NCI-H2029 treated with DMSO at 0.1 percent for 48 hours (cell line): ENCODE measurements around the gene CLPTM1.
"Not testable (repeated sequence)": the region's sequence is repeated elsewhere in the genome, so short reads cannot be mapped to it uniquely, and the experiment has no call there.

Experiments used
- DNase-seq: peaks from one replicate; lab custom pipeline; 2025; lab: John Stamatoyannopoulos, UW

CLPTM1 gene, protein sequence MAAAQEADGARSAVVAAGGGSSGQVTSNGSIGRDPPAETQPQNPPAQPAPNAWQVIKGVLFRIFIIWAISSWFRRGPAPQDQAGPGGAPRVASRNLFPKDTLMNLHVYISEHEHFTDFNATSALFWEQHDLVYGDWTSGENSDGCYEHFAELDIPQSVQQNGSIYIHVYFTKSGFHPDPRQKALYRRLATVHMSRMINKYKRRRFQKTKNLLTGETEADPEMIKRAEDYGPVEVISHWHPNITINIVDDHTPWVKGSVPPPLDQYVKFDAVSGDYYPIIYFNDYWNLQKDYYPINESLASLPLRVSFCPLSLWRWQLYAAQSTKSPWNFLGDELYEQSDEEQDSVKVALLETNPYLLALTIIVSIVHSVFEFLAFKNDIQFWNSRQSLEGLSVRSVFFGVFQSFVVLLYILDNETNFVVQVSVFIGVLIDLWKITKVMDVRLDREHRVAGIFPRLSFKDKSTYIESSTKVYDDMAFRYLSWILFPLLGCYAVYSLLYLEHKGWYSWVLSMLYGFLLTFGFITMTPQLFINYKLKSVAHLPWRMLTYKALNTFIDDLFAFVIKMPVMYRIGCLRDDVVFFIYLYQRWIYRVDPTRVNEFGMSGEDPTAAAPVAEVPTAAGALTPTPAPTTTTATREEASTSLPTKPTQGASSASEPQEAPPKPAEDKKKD

DNA sequence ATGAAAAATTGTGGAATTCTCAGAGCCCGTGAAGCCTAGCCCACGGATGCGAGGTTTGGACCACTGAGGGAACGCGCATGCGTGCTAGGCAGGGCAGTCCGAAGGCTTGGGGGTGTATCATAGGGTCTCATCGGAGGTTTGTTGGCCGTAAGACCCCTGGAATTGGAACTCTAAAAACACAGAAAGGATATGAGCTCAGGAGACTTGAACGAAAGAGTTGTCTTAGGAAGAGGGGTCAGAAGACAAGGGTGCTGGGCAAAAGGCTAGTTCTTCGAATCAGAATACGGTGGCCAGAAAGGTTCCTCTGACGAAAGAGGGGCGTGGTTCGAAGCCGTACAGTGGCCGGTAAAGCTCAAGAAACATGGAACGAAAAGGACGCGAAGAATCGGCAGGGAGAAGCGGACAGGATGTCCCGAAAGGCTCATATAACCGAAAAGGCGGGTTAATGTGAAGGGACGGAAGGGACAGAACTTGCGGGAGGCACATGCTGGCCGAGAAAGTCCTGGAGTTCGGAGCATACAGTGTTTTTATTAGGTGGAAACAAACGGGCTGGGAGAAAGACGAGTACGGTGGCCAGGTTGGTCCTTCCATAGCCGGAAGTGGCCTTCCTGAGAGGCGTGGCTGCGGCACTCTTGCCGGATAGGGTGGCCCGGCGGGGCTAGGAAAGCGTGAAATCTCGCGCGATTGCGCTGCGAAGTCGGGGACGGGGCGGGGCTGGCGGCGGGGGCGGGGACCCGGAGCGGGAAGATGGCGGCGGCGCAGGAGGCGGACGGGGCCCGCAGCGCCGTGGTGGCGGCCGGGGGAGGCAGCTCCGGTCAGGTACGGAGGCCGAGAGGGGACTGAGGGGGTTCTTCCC is at the start of gene CLPTM1:
TSS of gene CLPTM1 (plus strand) at position 732 of the 856 bp plus-strand sequence. CDS start at position 748, 16 bp downstream.
- DNase-seq, result peak; percentile 95

DNA sequence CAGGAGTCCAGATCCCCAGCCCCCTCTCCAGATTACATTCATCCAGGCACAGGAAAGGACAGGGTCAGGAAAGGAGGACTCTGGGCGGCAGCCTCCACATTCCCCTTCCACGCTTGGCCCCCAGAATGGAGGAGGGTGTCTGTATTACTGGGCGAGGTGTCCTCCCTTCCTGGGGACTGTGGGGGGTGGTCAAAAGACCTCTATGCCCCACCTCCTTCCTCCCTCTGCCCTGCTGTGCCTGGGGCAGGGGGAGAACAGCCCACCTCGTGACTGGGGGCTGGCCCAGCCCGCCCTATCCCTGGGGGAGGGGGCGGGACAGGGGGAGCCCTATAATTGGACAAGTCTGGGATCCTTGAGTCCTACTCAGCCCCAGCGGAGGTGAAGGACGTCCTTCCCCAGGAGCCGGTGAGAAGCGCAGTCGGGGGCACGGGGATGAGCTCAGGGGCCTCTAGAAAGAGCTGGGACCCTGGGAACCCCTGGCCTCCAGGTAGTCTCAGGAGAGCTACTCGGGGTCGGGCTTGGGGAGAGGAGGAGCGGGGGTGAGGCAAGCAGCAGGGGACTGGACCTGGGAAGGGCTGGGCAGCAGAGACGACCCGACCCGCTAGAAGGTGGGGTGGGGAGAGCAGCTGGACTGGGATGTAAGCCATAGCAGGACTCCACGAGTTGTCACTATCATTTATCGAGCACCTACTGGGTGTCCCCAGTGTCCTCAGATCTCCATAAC is 49.6 kb upstream of the CLPTM1 start, which contains the start of gene APOE:
TSS of gene APOE (plus strand) at position 360 of the 724 bp plus-strand sequence. CDS start 829 bp downstream, outside the sequence.
- no peak for DNase-seq

DNA sequence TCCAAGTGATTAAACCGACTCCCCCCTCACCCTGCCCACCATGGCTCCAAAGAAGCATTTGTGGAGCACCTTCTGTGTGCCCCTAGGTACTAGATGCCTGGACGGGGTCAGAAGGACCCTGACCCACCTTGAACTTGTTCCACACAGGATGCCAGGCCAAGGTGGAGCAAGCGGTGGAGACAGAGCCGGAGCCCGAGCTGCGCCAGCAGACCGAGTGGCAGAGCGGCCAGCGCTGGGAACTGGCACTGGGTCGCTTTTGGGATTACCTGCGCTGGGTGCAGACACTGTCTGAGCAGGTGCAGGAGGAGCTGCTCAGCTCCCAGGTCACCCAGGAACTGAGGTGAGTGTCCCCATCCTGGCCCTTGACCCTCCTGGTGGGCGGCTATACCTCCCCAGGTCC is 47.6 kb upstream of the CLPTM1 start:
- DNase-seq, result no peak

DNA sequence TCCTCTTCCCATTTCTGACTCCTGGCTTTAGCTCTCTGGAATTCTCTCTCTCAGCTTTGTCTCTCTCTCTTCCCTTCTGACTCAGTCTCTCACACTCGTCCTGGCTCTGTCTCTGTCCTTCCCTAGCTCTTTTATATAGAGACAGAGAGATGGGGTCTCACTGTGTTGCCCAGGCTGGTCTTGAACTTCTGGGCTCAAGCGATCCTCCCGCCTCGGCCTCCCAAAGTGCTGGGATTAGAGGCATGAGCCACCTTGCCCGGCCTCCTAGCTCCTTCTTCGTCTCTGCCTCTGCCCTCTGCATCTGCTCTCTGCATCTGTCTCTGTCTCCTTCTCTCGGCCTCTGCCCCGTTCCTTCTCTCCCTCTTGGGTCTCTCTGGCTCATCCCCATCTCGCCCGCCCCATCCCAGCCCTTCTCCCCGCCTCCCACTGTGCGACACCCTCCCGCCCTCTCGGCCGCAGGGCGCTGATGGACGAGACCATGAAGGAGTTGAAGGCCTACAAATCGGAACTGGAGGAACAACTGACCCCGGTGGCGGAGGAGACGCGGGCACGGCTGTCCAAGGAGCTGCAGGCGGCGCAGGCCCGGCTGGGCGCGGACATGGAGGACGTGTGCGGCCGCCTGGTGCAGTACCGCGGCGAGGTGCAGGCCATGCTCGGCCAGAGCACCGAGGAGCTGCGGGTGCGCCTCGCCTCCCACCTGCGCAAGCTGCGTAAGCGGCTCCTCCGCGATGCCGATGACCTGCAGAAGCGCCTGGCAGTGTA is 46.9 kb upstream of the CLPTM1 start:
- DNase-seq, result no peak

DNA sequence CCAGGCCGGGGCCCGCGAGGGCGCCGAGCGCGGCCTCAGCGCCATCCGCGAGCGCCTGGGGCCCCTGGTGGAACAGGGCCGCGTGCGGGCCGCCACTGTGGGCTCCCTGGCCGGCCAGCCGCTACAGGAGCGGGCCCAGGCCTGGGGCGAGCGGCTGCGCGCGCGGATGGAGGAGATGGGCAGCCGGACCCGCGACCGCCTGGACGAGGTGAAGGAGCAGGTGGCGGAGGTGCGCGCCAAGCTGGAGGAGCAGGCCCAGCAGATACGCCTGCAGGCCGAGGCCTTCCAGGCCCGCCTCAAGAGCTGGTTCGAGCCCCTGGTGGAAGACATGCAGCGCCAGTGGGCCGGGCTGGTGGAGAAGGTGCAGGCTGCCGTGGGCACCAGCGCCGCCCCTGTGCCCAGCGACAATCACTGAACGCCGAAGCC is 46.3 kb upstream of the CLPTM1 start:
- DNase-seq, result no peak

DNA sequence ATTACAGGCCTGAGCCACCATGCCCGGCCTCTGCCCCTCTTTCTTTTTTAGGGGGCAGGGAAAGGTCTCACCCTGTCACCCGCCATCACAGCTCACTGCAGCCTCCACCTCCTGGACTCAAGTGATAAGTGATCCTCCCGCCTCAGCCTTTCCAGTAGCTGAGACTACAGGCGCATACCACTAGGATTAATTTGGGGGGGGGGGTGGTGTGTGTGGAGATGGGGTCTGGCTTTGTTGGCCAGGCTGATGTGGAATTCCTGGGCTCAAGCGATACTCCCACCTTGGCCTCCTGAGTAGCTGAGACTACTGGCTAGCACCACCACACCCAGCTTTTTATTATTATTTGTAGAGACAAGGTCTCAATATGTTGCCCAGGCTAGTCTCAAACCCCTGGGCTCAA is 45.4 kb upstream of the CLPTM1 start:
- no peak for DNase-seq

DNA sequence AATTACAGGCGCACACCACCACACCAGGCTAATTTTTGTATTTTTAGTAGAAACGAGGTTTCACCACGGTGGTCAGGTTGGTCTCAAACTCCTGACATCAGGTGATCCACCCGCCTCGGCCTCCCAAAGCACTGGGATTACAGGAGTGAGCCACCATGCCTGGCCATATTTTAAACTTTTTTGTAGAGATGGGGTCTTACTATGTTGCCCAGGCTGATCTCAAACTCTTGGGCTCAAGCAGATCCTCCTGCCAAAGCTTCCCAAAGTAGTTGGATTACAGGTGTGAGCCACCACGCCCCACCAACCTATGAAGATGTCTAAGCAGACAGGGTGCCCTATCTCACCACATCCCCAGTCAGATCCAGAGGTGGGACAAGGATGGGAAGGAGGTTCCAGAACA is 43.3 kb upstream of the CLPTM1 start:
- not testable (repeated sequence) for DNase-seq

DNA sequence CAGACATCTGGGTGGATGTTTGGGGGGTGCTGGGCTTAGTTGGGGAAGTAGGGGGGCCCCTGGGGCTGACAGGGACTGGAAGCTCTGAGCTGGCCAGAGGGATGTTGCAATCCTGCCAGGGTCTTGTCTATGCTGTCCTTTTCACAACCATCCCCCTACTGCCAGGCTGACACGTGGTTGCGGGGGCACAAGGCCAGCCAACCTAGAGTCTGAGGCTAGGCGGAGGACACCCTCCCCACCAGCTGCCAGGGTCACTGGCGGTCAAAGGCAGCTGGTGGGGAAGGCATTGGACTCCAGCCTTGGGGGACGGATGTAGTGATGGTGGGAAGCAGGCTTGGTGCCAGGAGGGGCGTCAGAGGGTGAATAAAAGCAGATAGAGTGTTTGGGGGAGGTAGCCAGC is 42.3 kb upstream of the CLPTM1 start:
- DNase-seq, result no peak

DNA sequence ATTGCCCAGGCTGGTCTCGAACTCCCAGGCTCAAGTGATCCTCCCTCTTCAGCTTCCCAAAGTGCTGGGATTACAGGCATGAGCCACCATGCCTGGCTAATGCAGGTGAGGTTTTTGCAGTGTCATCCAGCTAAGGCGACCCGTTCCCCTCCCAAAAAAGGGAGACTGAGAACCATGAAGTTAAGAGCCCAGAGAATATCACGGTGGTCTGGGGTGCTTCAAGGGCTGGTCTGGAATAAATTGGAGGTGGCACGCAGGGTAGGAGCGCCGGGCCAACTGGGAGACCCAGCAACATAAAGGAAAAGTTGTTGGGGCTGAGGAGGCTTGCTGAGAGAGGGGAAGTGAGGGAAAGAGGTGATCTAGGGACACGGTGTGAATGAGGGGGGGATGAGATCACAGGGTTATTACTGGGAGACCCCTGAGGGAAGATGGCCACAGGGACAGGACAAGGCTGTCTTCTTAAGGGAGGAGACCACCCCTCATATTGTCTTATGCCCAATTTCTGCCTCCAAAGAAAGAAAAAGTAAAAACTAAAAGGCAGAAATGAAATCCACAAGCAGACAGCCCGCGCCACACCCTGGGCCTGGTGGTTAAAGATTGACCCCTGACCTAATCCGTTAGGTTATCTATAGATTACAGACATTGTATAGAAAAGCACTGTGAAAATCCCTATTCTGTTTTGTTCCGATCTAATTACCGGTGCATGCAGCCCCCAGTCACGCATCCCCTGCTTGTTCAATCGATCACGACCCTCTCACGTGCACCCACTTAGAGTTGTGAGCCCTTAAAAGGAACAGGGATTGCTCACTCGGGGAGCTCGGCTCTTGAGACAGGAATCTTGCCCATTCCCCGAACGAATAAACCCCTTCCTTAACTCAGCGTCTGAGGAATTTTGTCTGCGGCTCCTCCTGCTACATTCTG is 41.4 kb upstream of the CLPTM1 start:
- DNase-seq, result not testable (repeated sequence)

DNA sequence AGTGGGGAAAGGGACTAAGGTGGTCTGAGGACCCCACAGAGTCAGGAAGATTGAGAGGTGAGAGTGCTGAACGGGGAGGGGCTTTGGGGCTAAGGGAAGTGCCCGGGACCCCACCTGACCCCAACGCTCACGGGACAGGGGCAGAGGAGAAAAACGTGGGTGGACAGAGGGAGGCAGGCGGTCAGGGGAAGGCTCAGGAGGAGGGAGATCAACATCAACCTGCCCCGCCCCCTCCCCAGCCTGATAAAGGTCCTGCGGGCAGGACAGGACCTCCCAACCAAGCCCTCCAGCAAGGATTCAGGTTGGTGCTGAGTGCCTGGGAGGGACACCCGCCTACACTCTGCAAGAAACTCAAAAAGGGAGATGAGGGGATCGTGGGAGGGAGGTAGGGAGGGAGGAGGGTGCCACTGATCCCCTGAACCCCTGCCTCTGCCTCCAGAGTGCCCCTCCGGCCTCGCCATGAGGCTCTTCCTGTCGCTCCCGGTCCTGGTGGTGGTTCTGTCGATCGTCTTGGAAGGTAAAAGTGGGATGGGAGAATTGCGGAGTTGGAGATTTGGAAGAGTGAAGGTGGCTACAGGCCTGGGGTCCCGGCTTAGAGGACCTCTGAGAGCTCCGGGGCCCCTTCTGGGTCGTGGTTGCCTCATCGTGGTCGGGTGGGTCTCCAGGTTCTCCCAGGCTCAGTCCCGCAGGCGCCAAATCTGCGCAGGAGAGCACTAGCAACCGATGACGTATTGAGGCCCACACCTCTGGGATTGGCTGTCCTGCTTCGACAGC is 40.6 kb upstream of the CLPTM1 start, which contains the start of gene APOC1:
TSS of gene APOC1 (plus strand) at position 176 of the 774 bp plus-strand sequence. CDS start at position 460, 284 bp downstream.
- peak; percentile 77 for DNase-seq

DNA sequence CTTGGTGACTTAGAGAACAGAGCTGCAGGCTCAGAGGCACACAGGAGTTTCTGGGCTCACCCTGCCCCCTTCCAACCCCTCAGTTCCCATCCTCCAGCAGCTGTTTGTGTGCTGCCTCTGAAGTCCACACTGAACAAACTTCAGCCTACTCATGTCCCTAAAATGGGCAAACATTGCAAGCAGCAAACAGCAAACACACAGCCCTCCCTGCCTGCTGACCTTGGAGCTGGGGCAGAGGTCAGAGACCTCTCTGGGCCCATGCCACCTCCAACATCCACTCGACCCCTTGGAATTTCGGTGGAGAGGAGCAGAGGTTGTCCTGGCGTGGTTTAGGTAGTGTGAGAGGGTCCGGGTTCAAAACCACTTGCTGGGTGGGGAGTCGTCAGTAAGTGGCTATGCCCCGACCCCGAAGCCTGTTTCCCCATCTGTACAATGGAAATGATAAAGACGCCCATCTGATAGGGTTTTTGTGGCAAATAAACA is 30.9 kb upstream of the CLPTM1 start:
- DNase-seq, result no peak

DNA sequence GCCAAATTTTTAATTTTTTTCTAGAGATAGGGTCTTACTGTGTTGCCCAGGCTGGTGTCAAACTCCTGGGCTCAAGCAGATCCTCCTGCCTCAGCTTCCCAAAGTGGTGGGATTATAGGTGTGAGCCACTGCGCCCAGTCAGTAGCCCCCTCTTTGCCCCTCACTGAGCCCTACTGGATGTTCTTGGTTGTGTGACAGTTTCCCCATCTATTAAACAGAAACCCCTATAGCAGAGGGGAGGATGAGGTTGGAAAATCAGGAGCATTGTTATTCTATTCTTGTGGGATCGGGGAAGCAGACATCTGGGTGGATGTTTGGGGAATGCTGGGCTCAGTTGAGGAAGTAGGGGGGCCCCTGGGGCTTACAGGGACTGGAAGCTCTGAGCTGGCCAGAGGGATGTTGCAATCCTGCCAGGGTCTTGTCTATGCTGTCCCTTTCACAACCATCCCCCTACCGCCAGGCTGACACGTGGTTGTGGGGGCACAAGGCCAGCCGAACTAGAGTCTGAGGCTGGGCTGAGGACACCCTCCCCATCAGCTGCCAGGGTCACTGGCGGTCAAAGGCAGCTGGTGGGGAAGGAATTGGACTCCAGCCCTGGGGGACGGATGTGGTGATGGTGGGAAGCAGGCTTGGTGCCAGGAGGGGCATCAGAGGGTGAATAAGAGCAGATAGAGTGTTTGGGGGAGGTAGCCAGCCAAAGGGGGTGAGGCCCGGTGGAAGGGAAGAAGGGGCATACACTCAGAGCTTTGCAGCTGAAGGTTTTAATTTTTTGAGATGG is 29.9 kb upstream of the CLPTM1 start:
- DNase-seq, result no peak

DNA sequence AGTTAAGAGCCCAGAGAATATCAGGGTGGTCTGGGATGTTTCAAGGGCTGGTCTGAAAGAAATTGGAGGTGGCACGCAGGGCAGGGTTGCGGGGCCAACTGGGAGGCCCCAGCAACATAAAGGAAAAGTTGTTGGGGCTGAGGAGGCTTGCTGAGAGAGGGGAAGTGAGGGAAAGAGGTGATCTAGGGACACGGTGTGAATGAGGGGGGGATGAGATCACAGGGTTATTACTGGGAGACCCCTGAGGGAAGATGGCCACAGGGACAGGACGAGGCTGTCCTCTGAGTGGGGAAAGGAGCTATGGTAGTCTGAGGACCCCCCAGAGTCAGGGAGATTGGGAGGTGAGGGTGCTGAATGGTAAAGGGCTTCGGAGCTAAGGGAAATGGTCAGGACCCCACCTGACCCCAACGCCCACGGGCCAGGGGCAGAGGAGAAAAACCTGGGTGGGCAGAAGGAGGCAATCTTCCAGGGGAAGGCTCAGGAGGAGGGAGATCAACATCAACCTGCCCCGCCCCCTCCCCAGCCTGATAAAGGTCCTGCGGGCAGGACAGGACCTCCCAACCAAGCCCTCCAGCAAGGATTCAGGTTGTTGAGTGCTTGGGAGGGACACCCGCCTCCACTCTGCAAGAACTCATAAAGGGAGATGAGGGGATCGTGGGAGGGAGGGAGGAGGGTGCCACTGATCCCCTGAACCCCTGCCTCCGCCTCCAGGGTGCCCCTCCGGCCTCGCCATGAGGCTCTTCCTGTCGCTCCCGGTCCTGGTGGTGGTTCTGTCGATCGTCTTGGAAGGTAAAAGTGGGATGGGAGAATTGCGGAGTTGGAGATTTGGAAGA is 28.7 kb upstream of the CLPTM1 start:
- not testable (repeated sequence) for DNase-seq

DNA sequence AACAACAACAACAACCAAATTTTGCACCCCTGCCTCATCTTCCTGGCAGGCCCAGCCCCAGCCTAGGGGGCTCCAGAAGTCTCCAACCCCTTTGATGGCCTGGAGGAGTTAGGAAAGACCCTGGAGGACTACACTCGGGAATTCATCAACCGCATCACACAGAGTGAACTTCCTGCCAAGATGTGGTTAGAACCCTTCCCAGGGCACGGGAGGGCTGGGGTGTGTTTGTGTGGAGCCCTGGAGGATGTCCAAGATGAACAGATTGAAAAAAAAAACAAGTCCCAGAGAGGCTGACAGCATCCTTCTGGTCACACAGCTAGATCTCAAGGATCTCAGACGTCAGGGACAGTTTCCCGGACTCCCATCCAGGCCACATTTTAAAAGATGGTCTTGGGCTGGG is 27.4 kb upstream of the CLPTM1 start:
- DNase-seq, result no peak

DNA sequence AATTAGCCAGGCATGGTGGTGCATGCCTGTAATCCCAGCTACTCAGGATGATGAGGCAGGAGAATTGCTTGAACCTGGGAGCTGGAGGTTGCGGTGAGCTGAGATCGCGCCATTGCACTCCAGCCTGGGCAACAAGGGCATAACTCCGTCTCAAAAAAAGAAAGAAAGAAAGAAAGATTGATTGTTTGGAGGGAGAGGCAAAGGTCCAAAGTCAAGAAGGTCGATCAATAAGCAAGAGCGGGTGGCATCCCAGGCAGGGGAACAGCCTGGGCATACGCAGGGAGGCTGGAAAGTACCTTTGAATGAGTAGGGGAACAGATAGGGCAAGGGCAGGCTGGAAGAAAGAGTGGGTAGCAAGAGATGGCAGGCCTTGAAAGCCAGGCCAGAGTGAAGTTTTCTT is 25.1 kb upstream of the CLPTM1 start:
- DNase-seq, result no peak

DNA sequence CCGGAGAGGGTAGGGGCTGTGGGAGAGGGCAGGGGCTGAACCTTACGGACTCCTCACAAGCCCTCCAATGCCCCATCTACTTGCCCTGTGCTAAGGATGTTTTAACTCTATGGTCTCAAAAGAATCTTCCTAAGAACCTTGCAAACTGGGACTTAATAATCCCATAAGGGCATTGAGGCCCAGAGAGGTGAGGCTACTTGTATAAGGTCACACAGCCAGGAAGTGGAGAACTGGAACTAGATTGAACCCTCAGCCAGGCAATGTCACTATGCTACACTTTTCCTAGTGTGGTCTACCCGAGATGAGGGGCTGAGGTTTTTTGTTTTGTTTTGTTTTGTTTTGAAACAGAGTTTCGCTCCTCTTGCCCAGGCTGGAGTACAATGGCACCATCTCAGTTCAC is 23.6 kb upstream of the CLPTM1 start:
- DNase-seq, result no peak

DNA sequence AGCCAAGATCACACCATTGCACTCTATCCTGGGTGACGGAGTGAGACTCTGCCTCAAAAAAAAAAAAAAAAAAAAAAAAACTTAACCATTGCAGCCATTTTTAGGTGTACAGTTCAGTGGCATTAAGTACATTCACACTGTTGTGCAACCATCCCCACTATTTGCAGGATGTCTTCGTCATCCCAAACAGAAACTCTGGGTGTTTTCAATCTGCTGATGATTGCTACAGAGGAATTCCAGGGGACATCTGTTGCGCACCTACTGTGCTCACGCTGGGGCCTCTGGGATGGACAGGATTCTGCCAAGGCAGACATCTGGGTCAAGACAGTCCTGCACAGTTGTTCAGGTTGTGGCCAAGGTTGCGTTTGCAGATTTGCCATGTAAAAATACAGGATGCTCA is 15.5 kb upstream of the CLPTM1 start:
- no peak for DNase-seq
